Hematopoietic multipotent progenitor cell treated with erythropoietin and hydrocortisone succinate and interleukin-3 and kit ligand, for 8 days (in vitro differentiated cells): ENCODE measurements around the gene FAM241A.
"Not testable (repeated sequence)": the region's sequence is repeated elsewhere in the genome, so short reads cannot be mapped to it uniquely, and the experiment has no call there.

ENCODE experiments used
- DNase-seq: peaks from one replicate; pipeline ENCODE4 v3.0.0-alpha.2; 2015

The FAM241A gene

GRCh38 chr4:112140536-112140935 is 4.7 kb upstream of the FAM241A start:
- DNase-seq, result no peak

GRCh38 chr4:112141366-112142138 is 3.7 kb upstream of the FAM241A start:
- DNase-seq, result no peak

GRCh38 chr4:112142182-112142581 is 3.1 kb upstream of the FAM241A start:
- DNase-seq, result no peak

GRCh38 chr4:112143781-112144180 is 1.5 kb upstream of the FAM241A start:
- no peak for DNase-seq

GRCh38 chr4:112144546-112145325 is 518 bp upstream of the FAM241A start:
- DNase-seq, result no peak

GRCh38 chr4:112145790-112146501 is 692 bp downstream of the FAM241A start:
- DNase-seq, result peak; percentile 65

GRCh38 chr4:112146502-112146813 is 1.2 kb downstream of the FAM241A start:
- peak; percentile 28 for DNase-seq

GRCh38 chr4:112147697-112148096 is 2.4 kb downstream of the FAM241A start:
- DNase-seq, result peak; percentile 32

GRCh38 chr4:112150920-112151319 is 5.7 kb downstream of the FAM241A start:
- no peak for DNase-seq

- DNase-seq, result no peak
Observed at GRCh38 chr4:112152521-112152920, 7.3 kb downstream of the FAM241A start.

- peak; percentile 84 for DNase-seq
Observed at GRCh38 chr4:112153211-112153791, 8.0 kb downstream of the FAM241A start.

- DNase-seq, result no peak
Observed at GRCh38 chr4:112156112-112156511, 10.9 kb downstream of the FAM241A start.

- DNase-seq, result no peak
Observed at GRCh38 chr4:112156553-112156952, 11.3 kb downstream of the FAM241A start.

- not testable (repeated sequence) for DNase-seq
Observed at GRCh38 chr4:112163706-112164105, 18.5 kb downstream of the FAM241A start.

- no peak for DNase-seq
Observed at GRCh38 chr4:112167794-112168193, 22.5 kb downstream of the FAM241A start.

GRCh38 chr4:112168719-112169500 is 23.7 kb downstream of the FAM241A start:
- no peak for DNase-seq

- peak; percentile 71 for DNase-seq
Observed at GRCh38 chr4:112170451-112170993, 25.3 kb downstream of the FAM241A start.

- not testable (repeated sequence) for DNase-seq
Observed at GRCh38 chr4:112171051-112171763, 26.0 kb downstream of the FAM241A start.

GRCh38 chr4:112172180-112172579 is 26.9 kb downstream of the FAM241A start:
- DNase-seq, result no peak

GRCh38 chr4:112173593-112174558 is 28.6 kb downstream of the FAM241A start:
- DNase-seq, result no peak
